ENCODE results near the gene PDE4D. TPM values are rescaled to one million over a fixed set of nuclear protein-coding genes. Genes with fewer than 3 reads are reported as not detected.

Gene PDE4D
- total RNA-seq, 1 donor from 2014 or later: 14.2 TPM

- Histone ChIP-seq H3K9ac (ENCODE audit: low read length) (no peak overlapping the region), H3K36me3 (ENCODE audit: insufficient read depth, low read length) (no peaks in the 10 kb centered on the region), H3K4me2 (ENCODE audit: low read length) (no peak overlapping the region), H3K4me1 (ENCODE audit: insufficient read depth, low read length) (peaks cover 13% of the 10 kb centered on the region), H3K27me3 (ENCODE audit: insufficient read depth, low read length) (no peaks in the 10 kb centered on the region), H2AFZ (ENCODE audit: low read depth, low read length) (no peak overlapping the region), H3K79me2 (ENCODE audit: insufficient read depth, low read length) (no peaks in the 10 kb centered on the region), H4K20me1 (ENCODE audit: insufficient read depth, low read length) (no peaks in the 10 kb centered on the region), H3K4me3 (ENCODE audit: insufficient read depth, low read depth, low read length) (no peak overlapping the region), H3K27ac (ENCODE audit: low read depth, low read length) (no peak overlapping the region), H3K9me3 (ENCODE audit: insufficient read depth, low read depth, low read length) (no peaks in the 10 kb centered on the region)
- Mint-ChIP-seq H3K36me3 (ENCODE audit: low read depth, unreplicated experiment) (no peaks in the 10 kb centered on the region), H3K9me3 (ENCODE audit: unreplicated experiment) (no peaks in the 10 kb centered on the region), H3K27me3 (ENCODE audit: low read depth, unreplicated experiment) (no peaks in the 10 kb centered on the region), H3K27ac (ENCODE audit: unreplicated experiment) (peak overlapping the region; percentile 44), H3K4me1 (ENCODE audit: low read depth, unreplicated experiment) (peaks cover 59% of the 10 kb centered on the region), H3K4me3 (ENCODE audit: unreplicated experiment) (no peak overlapping the region)
- FAIRE-seq (no peak), DNase-seq (ENCODE audit: low read depth) (no peak)
- no peak for TF ChIP-seq EZH2 (IDR thresholded peaks at IDR 0.05; ENCODE audit: insufficient read depth, low read length)
- no peak for TF ChIP-seq CTCF (IDR thresholded peaks at IDR 0.05; ENCODE audit: insufficient read depth, low read depth, low read length)
Observed at GRCh38 chr5:59485107-59485506, 408.4 kb downstream of the PDE4D start.

DNA sequence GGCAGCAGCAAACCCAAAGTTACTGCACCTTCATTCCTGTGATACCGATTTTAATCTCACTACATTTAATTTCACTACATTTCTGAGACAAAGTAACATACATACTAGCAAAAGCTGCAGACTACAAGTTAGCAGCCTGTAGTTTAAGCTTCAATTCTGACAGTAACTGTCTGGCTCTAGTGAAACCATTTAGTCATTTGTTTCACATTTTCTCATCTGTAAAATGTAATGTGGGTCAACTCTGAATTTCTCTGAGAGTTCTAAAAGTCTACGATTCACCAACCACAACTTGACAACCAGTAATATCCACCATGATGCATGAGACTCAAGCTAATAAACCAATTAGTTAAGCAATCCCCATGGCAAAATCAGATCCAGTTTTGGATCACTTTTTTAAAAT is 408.9 kb downstream of the PDE4D start:
- Mint-ChIP-seq H3K27me3 (ENCODE audit: low read depth, unreplicated experiment) (no peaks in the 10 kb centered on the region), H3K27ac (ENCODE audit: unreplicated experiment) (peak overlapping the region; percentile 84), H3K4me1 (ENCODE audit: low read depth, unreplicated experiment) (peaks cover 56% of the 10 kb centered on the region), H3K4me3 (ENCODE audit: unreplicated experiment) (peak overlapping the region; percentile 23), H3K36me3 (ENCODE audit: low read depth, unreplicated experiment) (no peaks in the 10 kb centered on the region), H3K9me3 (ENCODE audit: unreplicated experiment) (no peaks in the 10 kb centered on the region)
- Histone ChIP-seq H4K20me1 (ENCODE audit: insufficient read depth, low read length) (no peaks in the 10 kb centered on the region), H3K4me1 (ENCODE audit: insufficient read depth, low read length) (peaks cover 13% of the 10 kb centered on the region), H3K36me3 (ENCODE audit: insufficient read depth, low read length) (no peaks in the 10 kb centered on the region), H3K27me3 (ENCODE audit: insufficient read depth, low read length) (no peaks in the 10 kb centered on the region), H3K4me2 (ENCODE audit: low read length) (peak overlapping the region; percentile 26), H3K4me3 (ENCODE audit: insufficient read depth, low read depth, low read length) (no peak overlapping the region), H3K27ac (ENCODE audit: low read depth, low read length) (peak overlapping the region; percentile 43), H3K79me2 (ENCODE audit: insufficient read depth, low read length) (no peaks in the 10 kb centered on the region), H3K9me3 (ENCODE audit: insufficient read depth, low read depth, low read length) (no peaks in the 10 kb centered on the region), H2AFZ (ENCODE audit: low read depth, low read length) (no peak overlapping the region), H3K9ac (ENCODE audit: low read length) (peak overlapping the region; percentile 15)
- DNase-seq (ENCODE audit: low read depth): no peak
- no peak for FAIRE-seq
- no peak for TF ChIP-seq CTCF (IDR thresholded peaks at IDR 0.05; ENCODE audit: insufficient read depth, low read depth, low read length)
- no peak for TF ChIP-seq EZH2 (IDR thresholded peaks at IDR 0.05; ENCODE audit: insufficient read depth, low read length)

- H3K4me1 ChIP-seq (ENCODE audit: insufficient read depth, low read length): peaks cover 13% of the 10 kb centered on the region
- peak overlapping the region; percentile 26 for H3K4me2 ChIP-seq (ENCODE audit: low read length)
- Mint-ChIP-seq H3K9me3 (ENCODE audit: unreplicated experiment) (no peaks in the 10 kb centered on the region), H3K36me3 (ENCODE audit: low read depth, unreplicated experiment) (no peaks in the 10 kb centered on the region), H3K4me1 (ENCODE audit: low read depth, unreplicated experiment) (peaks cover 51% of the 10 kb centered on the region), H3K27ac (ENCODE audit: unreplicated experiment) (peak overlapping the region; percentile 84), H3K27me3 (ENCODE audit: low read depth, unreplicated experiment) (no peaks in the 10 kb centered on the region), H3K4me3 (ENCODE audit: unreplicated experiment) (peak overlapping the region; percentile 23)
- H3K9ac ChIP-seq (ENCODE audit: low read length): no peak overlapping the region
- TF ChIP-seq EZH2 (IDR thresholded peaks at IDR 0.05; ENCODE audit: insufficient read depth, low read length): no peak
- H2AFZ ChIP-seq (ENCODE audit: low read depth, low read length): no peak overlapping the region
- H4K20me1 ChIP-seq (ENCODE audit: insufficient read depth, low read length): no peaks in the 10 kb centered on the region
- no peaks in the 10 kb centered on the region for H3K36me3 ChIP-seq (ENCODE audit: insufficient read depth, low read length)
- no peaks in the 10 kb centered on the region for H3K79me2 ChIP-seq (ENCODE audit: insufficient read depth, low read length)
- FAIRE-seq (no peak), DNase-seq (ENCODE audit: low read depth) (peak; percentile 83)
- H3K4me3 ChIP-seq (ENCODE audit: insufficient read depth, low read depth, low read length): no peak overlapping the region
- H3K27me3 ChIP-seq (ENCODE audit: insufficient read depth, low read length): no peaks in the 10 kb centered on the region
- no peaks in the 10 kb centered on the region for H3K9me3 ChIP-seq (ENCODE audit: insufficient read depth, low read depth, low read length)
- peak overlapping the region; percentile 43 for H3K27ac ChIP-seq (ENCODE audit: low read depth, low read length)
Observed at GRCh38 chr5:59483971-59484472, 409.5 kb downstream of the PDE4D start.

Data from astrocyte (in vitro differentiated cells and primary cell).